Amniotic epithelial cell (primary cell): ENCODE results near the gene CEP57L1.
"Not testable (repeated sequence)": the region's sequence is repeated elsewhere in the genome, so short reads cannot be mapped to it uniquely, and the experiment has no call there.

Experiments
- DNase-seq: peaks from one replicate; pipeline ENCODE4 v3.0.0-alpha.2; 2010; ENCODE audit warnings: low read depth

Gene CEP57L1

GRCh38 chr6:109073344-109074132, 21.8 kb upstream of the CEP57L1 start:
- DNase-seq: peak; percentile 70

- DNase-seq: no peak
Observed at GRCh38 chr6:109074133-109074415, 21.2 kb upstream of the CEP57L1 start.

- DNase-seq: no peak
Observed at GRCh38 chr6:109075934-109076333, 19.4 kb upstream of the CEP57L1 start.

GRCh38 chr6:109076377-109076776, 18.9 kb upstream of the CEP57L1 start:
- no peak for DNase-seq

- no peak for DNase-seq
Observed at GRCh38 chr6:109079981-109080380, 15.3 kb upstream of the CEP57L1 start.

- DNase-seq: peak; percentile 72
Observed at GRCh38 chr6:109081026-109081425, 14.3 kb upstream of the CEP57L1 start.

- no peak for DNase-seq
Observed at GRCh38 chr6:109081516-109082187, 13.7 kb upstream of the CEP57L1 start.

- DNase-seq: peak; percentile 75
Observed at GRCh38 chr6:109082188-109082577, 13.1 kb upstream of the CEP57L1 start.

GRCh38 chr6:109083657-109084056, 11.7 kb upstream of the CEP57L1 start:
- DNase-seq: no peak

- not testable (repeated sequence) for DNase-seq
Observed at GRCh38 chr6:109084146-109084545, 11.2 kb upstream of the CEP57L1 start.

- no peak for DNase-seq
Observed at GRCh38 chr6:109087661-109088264, 7.5 kb upstream of the CEP57L1 start.

- DNase-seq: no peak
Observed at GRCh38 chr6:109088995-109089394, 6.3 kb upstream of the CEP57L1 start.

GRCh38 chr6:109091314-109092024, 3.8 kb upstream of the CEP57L1 start:
- no peak for DNase-seq

- DNase-seq: no peak
Observed at GRCh38 chr6:109092074-109092473, 3.2 kb upstream of the CEP57L1 start.

- no peak for DNase-seq
Observed at GRCh38 chr6:109093732-109094415, 1.4 kb upstream of the CEP57L1 start.

- peak; percentile 83 for DNase-seq
Observed at GRCh38 chr6:109094416-109095035, 781 bp upstream of the CEP57L1 start, which contains the start of gene SESN1. Gene SESN1 (minus strand): TSS chr6:109094846. CDS start chr6:109094073, 773 bp downstream.

- no peak for DNase-seq
Observed at GRCh38 chr6:109095835-109096084, 453 bp downstream of the CEP57L1 start.

- DNase-seq: no peak
Observed at GRCh38 chr6:109096208-109096607, 901 bp downstream of the CEP57L1 start.

GRCh38 chr6:109097661-109098060, 2.4 kb downstream of the CEP57L1 start:
- no peak for DNase-seq

- DNase-seq: no peak
Observed at GRCh38 chr6:109102762-109103161, 7.5 kb downstream of the CEP57L1 start.

GRCh38 chr6:109103942-109104341, 8.6 kb downstream of the CEP57L1 start:
- DNase-seq: no peak

GRCh38 chr6:109104512-109104911, 9.2 kb downstream of the CEP57L1 start:
- no peak for DNase-seq
